ENCODE results near the gene HBS1L. TPM values are rescaled to one million over a fixed set of nuclear protein-coding genes. Genes with fewer than 3 reads are reported as not detected.
"Not testable (repeated sequence)": the region's sequence is repeated elsewhere in the genome, so short reads cannot be mapped to it uniquely, and the experiment has no call there.

HBS1L gene
- total RNA-seq, 1 donor from 2014 or later, result 42.5 TPM

GRCh38 chr6:135081966-135082365 lies 27.3 kb upstream of the HBS1L start:
- ATAC-seq (no peak), DNase-seq (ENCODE audit: low spot score) (no peak)

- ATAC-seq (no peak), DNase-seq (ENCODE audit: low spot score) (no peak)
These were observed 20.4 kb upstream of the HBS1L start for GRCh38 chr6:135075018-135075417.

- no peak for ATAC-seq
- DNase-seq (ENCODE audit: low spot score), result no peak
These were observed 19.3 kb upstream of the HBS1L start for GRCh38 chr6:135073756-135074393.

GRCh38 chr6:135073217-135073616 lies 18.6 kb upstream of the HBS1L start:
- peak; percentile 45 for ATAC-seq

GRCh38 chr6:135072753-135073152 lies 18.1 kb upstream of the HBS1L start:
- ATAC-seq (peak; percentile 64), DNase-seq (ENCODE audit: low spot score) (no peak)

More at GRCh38 chr6:135073217-135073616, 18.6 kb upstream of the HBS1L start:
- DNase-seq (ENCODE audit: low spot score), result no peak

- DNase-seq (ENCODE audit: low spot score) (no peak), ATAC-seq (no peak)
These were observed 16.9 kb upstream of the HBS1L start for GRCh38 chr6:135071541-135071940.

GRCh38 chr6:135067911-135068310 lies 13.3 kb upstream of the HBS1L start:
- ATAC-seq (no peak), DNase-seq (ENCODE audit: low spot score) (no peak)

- no peak for ATAC-seq
- DNase-seq (ENCODE audit: low spot score), result no peak
These were observed 12.2 kb upstream of the HBS1L start for GRCh38 chr6:135066806-135067205.

- ATAC-seq (no peak), DNase-seq (ENCODE audit: low spot score) (no peak)
These were observed 11.8 kb upstream of the HBS1L start for GRCh38 chr6:135066397-135066796.

- ATAC-seq (no peak), DNase-seq (ENCODE audit: low spot score) (no peak)
These were observed 10.0 kb upstream of the HBS1L start for GRCh38 chr6:135064586-135064985.

GRCh38 chr6:135063926-135064325 lies 9.3 kb upstream of the HBS1L start:
- ATAC-seq (no peak), DNase-seq (ENCODE audit: low spot score) (no peak)

- peak; percentile 63 for ATAC-seq
- no peak for DNase-seq (ENCODE audit: low spot score)
These were observed 8.1 kb upstream of the HBS1L start for GRCh38 chr6:135062735-135063134.

- ATAC-seq (no peak), DNase-seq (ENCODE audit: low spot score) (no peak)
These were observed 5.5 kb upstream of the HBS1L start for GRCh38 chr6:135060076-135060475.

- ATAC-seq; DNase-seq (ENCODE audit: low spot score): not testable (repeated sequence)
These were observed 3.7 kb upstream of the HBS1L start for GRCh38 chr6:135058299-135058698.

GRCh38 chr6:135056632-135057031 lies 2.0 kb upstream of the HBS1L start:
- ATAC-seq (no peak), DNase-seq (ENCODE audit: low spot score) (no peak)

- no peak for DNase-seq (ENCODE audit: low spot score)
- ATAC-seq, result peak; percentile 6
These were observed 425 bp downstream of the HBS1L start for GRCh38 chr6:135054226-135054568.

GRCh38 chr6:135053406-135053805 lies 1.2 kb downstream of the HBS1L start:
- no peak for DNase-seq (ENCODE audit: low spot score)
- ATAC-seq, result no peak

GRCh38 chr6:135052939-135053338 lies 1.7 kb downstream of the HBS1L start:
- ATAC-seq, result no peak
- no peak for DNase-seq (ENCODE audit: low spot score)

GRCh38 chr6:135048915-135049314 lies 5.7 kb downstream of the HBS1L start:
- no peak for DNase-seq (ENCODE audit: low spot score)
- no peak for ATAC-seq

- ATAC-seq, result no peak
- DNase-seq (ENCODE audit: low spot score), result no peak
These were observed 7.3 kb downstream of the HBS1L start for GRCh38 chr6:135047336-135047735.

- DNase-seq (ENCODE audit: low spot score) (no peak), ATAC-seq (no peak)
These were observed 7.7 kb downstream of the HBS1L start for GRCh38 chr6:135046912-135047311.

GRCh38 chr6:135044639-135045038 lies 10.0 kb downstream of the HBS1L start:
- ATAC-seq, result no peak
- no peak for DNase-seq (ENCODE audit: low spot score)

GRCh38 chr6:135043846-135044245 lies 10.8 kb downstream of the HBS1L start:
- no peak for DNase-seq (ENCODE audit: low spot score)
- ATAC-seq, result no peak
